Measurements from ENCODE around the gene EPB41L1. TPM values are rescaled to one million over a fixed set of nuclear protein-coding genes. Genes with fewer than 3 reads are reported as not detected.

Gene EPB41L1
- total RNA-seq, 1 donor from 2014 or later = 35.6 TPM

GRCh38 chr20:36159833-36160232 lies 5.3 kb downstream of the EPB41L1 start:
- Mint-ChIP-seq H3K27me3 (peaks cover 5% of the 10 kb centered on the region), H3K9me3 (ENCODE audit: low read depth) (no peaks in the 10 kb centered on the region), H3K4me3 (ENCODE audit: low read depth) (no peak overlapping the region), H3K4me1 (ENCODE audit: low read depth) (peaks cover 5% of the 10 kb centered on the region), H3K36me3 (ENCODE audit: insufficient read depth) (no peaks in the 10 kb centered on the region), H3K27ac (no peak overlapping the region)
- DNase-seq (ENCODE audit: low spot score, unreplicated experiment) = no peak
- TF ChIP-seq, protein P1, sequence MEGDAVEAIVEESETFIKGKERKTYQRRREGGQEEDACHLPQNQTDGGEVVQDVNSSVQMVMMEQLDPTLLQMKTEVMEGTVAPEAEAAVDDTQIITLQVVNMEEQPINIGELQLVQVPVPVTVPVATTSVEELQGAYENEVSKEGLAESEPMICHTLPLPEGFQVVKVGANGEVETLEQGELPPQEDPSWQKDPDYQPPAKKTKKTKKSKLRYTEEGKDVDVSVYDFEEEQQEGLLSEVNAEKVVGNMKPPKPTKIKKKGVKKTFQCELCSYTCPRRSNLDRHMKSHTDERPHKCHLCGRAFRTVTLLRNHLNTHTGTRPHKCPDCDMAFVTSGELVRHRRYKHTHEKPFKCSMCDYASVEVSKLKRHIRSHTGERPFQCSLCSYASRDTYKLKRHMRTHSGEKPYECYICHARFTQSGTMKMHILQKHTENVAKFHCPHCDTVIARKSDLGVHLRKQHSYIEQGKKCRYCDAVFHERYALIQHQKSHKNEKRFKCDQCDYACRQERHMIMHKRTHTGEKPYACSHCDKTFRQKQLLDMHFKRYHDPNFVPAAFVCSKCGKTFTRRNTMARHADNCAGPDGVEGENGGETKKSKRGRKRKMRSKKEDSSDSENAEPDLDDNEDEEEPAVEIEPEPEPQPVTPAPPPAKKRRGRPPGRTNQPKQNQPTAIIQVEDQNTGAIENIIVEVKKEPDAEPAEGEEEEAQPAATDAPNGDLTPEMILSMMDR (IDR thresholded peaks at IDR 0.05; ENCODE audit: unreplicated experiment) = no peak

DNA sequence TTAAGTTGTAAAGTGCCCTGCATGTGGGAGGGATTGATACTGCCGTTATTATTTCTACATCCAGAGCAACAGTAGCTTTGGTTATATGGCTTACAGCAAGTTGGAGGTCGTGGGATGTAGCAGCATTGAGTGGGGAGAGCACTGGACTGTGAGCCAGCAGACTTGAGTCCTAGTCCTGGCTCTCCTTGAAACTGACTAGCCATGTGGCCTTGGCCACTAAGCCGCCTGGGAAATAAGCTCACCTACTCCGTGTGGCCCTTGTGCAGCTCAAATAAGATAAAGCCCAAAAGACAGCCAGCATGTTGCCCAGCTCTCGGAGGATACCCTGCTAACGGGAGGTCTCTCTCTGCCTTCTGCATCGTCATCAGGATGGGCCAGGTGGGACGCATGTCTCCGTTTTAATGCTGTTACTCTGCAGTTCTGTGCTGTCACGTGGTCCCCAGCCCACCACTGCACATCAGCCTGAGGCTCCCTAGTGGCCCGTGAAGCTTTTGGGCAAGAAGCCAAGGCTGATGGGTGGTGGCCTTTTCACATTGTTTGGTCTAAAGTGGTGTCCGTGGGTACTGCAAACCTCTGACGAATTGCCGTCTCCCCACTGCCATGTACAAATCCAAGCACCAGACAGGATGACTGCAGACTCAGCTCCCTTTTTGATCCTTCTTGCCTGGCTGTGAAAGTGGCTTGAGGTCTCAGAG lies 7.9 kb downstream of the EPB41L1 start:
- H3K27me3 Mint-ChIP-seq = no peaks in the 10 kb centered on the region
- TF ChIP-seq, protein P1 (IDR thresholded peaks at IDR 0.05; ENCODE audit: unreplicated experiment) = no peak
- H3K27ac Mint-ChIP-seq = no peak overlapping the region
- no peaks in the 10 kb centered on the region for H3K9me3 Mint-ChIP-seq (ENCODE audit: low read depth)
- H3K36me3 Mint-ChIP-seq (ENCODE audit: insufficient read depth) = no peaks in the 10 kb centered on the region
- DNase-seq (ENCODE audit: low spot score, unreplicated experiment) = no peak
- H3K4me3 Mint-ChIP-seq (ENCODE audit: low read depth) = no peak overlapping the region
- no peaks in the 10 kb centered on the region for H3K4me1 Mint-ChIP-seq (ENCODE audit: low read depth)

DNA sequence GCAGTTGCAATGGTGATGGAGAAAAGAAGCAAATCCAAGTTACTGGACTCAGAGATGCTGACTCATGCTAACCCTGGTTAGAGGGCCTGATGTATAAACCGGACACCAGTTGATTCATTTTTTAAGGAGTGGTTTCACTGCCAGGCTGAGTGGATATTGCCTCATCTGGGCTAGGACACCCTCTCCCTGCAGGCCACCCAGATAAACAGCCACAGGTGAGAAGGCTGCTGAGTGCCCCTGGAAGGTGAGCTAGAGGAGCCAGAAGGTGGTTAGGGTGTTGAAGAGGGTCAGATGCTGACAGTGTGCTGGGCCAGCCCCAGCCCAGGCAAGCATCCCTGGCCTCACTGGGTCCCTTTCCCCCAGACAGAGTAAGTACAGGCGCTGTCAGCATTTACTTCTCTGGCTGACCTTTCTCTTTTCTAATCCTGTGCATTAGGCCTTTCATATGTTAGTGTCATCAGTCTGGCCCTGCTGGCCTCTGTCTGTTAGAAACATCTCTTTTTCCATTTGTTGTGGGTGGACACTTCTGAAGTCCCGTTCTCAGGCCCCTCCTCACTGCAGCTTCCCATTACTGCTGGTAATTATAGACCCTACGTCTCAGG lies 13.5 kb downstream of the EPB41L1 start:
- no peaks in the 10 kb centered on the region for H3K36me3 Mint-ChIP-seq (ENCODE audit: insufficient read depth)
- H3K4me3 Mint-ChIP-seq (ENCODE audit: low read depth) = no peak overlapping the region

GRCh38 chr20:36170542-36171215 lies 16.1 kb downstream of the EPB41L1 start:
- peaks cover 5% of the 10 kb centered on the region for H3K4me1 Mint-ChIP-seq (ENCODE audit: low read depth)
- DNase-seq (ENCODE audit: low spot score, unreplicated experiment) = no peak
- no peaks in the 10 kb centered on the region for H3K9me3 Mint-ChIP-seq (ENCODE audit: low read depth)
- TF ChIP-seq, protein P1 (IDR thresholded peaks at IDR 0.05; ENCODE audit: unreplicated experiment) = no peak
- H3K36me3 Mint-ChIP-seq (ENCODE audit: insufficient read depth) = peaks cover 1% of the 10 kb centered on the region
- no peak overlapping the region for H3K4me3 Mint-ChIP-seq (ENCODE audit: low read depth)
- H3K27ac Mint-ChIP-seq = no peak overlapping the region
- H3K27me3 Mint-ChIP-seq = no peaks in the 10 kb centered on the region

More for the DNA sequence above, 13.5 kb downstream of the EPB41L1 start:
- DNase-seq (ENCODE audit: low spot score, unreplicated experiment) = no peak
- Mint-ChIP-seq H3K27ac (no peak overlapping the region), H3K9me3 (ENCODE audit: low read depth) (no peaks in the 10 kb centered on the region), H3K27me3 (no peaks in the 10 kb centered on the region), H3K4me1 (ENCODE audit: low read depth) (peaks cover under 1% of the 10 kb centered on the region)
- TF ChIP-seq, protein P1 (IDR thresholded peaks at IDR 0.05; ENCODE audit: unreplicated experiment) = no peak

DNA sequence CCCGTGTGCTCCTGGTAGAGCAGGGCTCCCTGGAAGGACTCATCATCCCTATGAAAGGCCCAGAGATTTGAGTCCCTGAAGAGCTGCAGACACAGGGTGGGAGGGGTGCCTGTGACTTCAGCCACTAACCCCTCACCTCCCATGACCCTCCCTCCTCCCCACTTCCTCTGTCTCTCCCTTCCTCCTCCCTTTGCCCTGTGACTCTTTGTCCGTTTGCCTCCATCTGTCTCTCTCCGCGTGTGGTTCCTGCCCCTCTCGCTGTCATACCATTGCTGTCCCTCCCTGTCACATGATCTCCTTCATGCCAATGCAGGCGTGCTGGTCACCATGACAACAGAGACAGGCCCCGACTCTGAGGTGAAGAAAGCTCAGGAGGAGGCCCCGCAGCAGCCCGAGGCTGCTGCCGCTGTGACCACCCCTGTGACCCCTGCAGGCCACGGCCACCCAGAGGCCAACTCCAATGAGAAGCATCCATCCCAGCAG lies 19.0 kb downstream of the EPB41L1 start:
- DNase-seq (ENCODE audit: low spot score, unreplicated experiment) = no peak
- Mint-ChIP-seq H3K4me3 (ENCODE audit: low read depth) (no peak overlapping the region), H3K36me3 (ENCODE audit: insufficient read depth) (peaks cover 1% of the 10 kb centered on the region), H3K9me3 (ENCODE audit: low read depth) (no peaks in the 10 kb centered on the region), H3K4me1 (ENCODE audit: low read depth) (peaks cover 5% of the 10 kb centered on the region), H3K27me3 (no peaks in the 10 kb centered on the region), H3K27ac (no peak overlapping the region)
- TF ChIP-seq, protein P1 (IDR thresholded peaks at IDR 0.05; ENCODE audit: unreplicated experiment) = no peak
